ENCODE results near the gene PEA15. TPM values are rescaled to one million over a fixed set of nuclear protein-coding genes. Genes with fewer than 3 reads are reported as not detected.
A peak's percentile ranks its signal among the peaks of the same experiment; 100 is the strongest.

Gene PEA15
- total RNA-seq, 1 donor from 2014 or later: 225 TPM

- no peak for DNase-seq
- intact Hi-C loops (cut with DNase I): no loop called here
- no peak for ATAC-seq (ENCODE audit: poor library complexity)
These were observed 52.3 kb downstream of the PEA15 start for GRCh38 chr1:160257411-160258015.

DNA sequence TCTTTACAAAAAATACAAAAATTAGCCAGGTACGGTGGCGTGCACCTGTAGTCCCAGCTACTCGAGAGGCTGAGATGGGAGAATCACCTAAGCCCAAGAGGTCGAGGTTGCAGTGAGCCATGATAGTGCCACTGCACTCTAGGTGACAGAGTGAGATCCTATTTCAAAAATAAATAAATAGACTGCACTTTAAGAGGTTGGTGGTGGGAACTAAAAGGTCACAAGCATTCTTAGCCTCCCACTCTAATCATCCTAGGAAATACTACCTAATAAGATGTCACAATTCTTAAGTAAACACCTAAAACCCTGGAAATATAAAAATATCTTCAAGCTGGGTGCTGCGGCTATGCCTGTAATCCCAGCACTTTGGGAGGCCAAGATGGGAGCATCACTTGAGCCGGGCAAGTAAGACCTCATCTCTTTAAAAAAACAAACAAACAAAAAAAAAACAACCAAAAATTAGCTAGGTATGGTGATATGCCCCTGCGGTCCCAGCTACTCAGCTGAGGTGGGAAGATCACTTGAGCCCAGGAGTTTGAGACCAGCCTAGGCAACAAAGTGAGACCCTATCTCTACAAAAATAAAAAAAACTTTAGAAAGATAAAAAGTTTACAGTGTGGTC lies 53.1 kb downstream of the PEA15 start:
- no peak for DNase-seq
- intact Hi-C loops (cut with DNase I): no loop called here
- ATAC-seq (ENCODE audit: poor library complexity): no peak

DNA sequence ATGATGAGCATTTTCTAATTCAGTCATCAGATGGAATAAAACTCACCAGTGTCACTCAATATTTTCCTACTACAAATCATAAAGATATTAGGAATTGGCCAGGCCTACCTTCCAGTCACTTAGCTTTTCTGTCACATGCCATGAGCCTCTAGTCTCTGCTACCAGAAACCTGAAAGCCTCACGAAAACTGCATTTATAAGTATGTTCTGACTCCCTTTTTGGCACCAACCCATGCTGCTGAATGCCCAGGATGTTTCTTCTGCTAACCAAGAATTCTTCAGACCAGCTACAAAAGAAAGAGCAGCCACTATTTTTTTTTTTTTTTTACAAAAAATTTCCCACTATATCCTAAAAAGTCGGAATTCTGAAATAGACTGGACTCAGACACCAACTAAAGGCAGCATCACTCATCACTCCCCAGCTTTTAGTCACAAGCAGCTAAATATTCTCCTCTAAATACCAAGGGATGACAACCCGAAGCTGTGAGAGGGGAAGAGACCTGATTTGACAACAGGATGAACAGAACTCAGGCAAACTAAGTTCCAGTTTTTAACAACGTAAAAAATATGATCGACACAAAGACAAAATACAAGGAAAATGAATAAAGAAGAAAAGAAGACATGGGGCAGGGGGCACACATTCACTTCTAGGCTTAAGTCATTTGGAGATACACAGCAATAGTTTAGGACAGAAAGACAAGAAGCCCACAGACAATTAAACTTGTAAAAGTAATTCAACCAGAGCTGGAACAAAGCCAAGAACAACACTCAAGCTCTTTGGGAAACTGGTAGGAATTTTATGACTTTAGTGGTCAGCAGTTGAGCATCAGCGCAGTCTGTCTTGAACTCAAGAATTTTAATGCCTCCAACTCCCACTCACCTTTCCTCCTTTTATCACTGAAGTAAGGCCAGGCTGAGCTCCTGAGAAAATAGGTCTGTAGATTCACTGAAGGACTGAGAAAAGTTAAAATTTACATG lies 55.5 kb downstream of the PEA15 start:
- DNase-seq: no peak
- intact Hi-C loops (cut with DNase I): no loop called here
- no peak for ATAC-seq (ENCODE audit: poor library complexity)

GRCh38 chr1:160261556-160261892 lies 56.3 kb downstream of the PEA15 start:
- no peak for DNase-seq
- intact Hi-C loops (cut with DNase I): no loop called here
- ATAC-seq (ENCODE audit: poor library complexity): peak; percentile 34

DNA sequence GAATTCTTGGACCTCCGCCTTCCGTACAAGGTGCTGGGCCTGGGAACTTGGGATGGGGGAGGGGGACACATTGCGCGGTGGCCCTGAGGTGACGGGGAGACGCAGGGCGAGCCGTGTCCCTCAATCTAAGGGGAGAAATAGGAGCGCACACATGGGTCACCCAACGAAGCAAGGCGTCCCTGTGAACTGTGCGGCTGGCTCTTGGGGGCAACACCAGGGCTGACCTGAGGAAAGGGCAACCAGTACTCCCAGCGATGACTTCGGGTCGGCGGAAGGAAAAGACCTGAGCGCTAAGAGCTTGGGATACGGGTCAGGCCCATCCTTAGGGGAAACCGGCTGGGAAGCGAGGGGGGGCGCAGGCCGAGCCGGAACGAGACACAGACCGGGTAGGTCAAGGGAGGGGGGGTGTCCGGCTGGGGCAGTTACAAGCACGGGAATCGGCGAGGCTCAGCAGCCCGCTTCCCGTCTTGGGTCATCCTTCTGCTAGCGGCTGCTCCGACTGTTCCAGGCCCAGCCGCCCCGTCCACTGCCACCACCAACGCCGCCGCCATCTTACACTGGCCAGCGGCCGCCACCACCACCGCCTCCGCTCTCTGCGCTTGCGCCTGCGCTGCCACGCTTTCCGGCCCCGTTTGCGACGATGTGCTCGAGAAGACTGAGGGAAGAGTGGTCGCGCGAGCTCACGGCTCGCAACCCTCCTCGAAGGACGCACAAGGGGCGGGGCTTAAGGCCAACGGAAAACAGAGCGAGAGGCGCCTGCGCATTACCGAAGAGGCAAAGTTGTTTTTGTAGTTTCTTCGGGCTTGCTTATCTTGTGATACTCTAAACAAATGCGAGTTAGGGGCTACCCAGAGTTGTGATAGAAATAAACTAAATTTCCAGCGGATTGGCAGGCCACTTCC lies 57.0 kb downstream of the PEA15 start, which contains the start of gene DCAF8:
Gene DCAF8, minus strand, starts transcription at position 657 of the 902 bp plus-strand sequence. CDS start 18,541 bp downstream, outside the sequence.
- DNase-seq (peak; percentile 99), ATAC-seq (ENCODE audit: poor library complexity) (peak; percentile 97)
- intact Hi-C loops (cut with DNase I): no loop called here

- DNase-seq (no peak), ATAC-seq (ENCODE audit: poor library complexity) (no peak)
- intact Hi-C loops (cut with DNase I): no loop called here
These were observed 59.7 kb downstream of the PEA15 start for GRCh38 chr1:160264795-160265307.

Other genes with a start within 250 kb of the PEA15 start
- gene PIGM, start 173.4 kb upstream of the PEA15 start, total RNA-seq: 2.0 TPM
- gene KCNJ10, start 135.2 kb upstream of the PEA15 start, total RNA-seq: 0.16 TPM
- not detected for gene KCNJ9, start 123.8 kb upstream of the PEA15 start, total RNA-seq
- gene IGSF8, start 106.8 kb upstream of the PEA15 start, total RNA-seq: 18.5 TPM
- gene ATP1A2, start 89.6 kb upstream of the PEA15 start, total RNA-seq: 210 TPM
- 0.40 TPM for gene ATP1A4, start 53.8 kb upstream of the PEA15 start, total RNA-seq
- gene CASQ1, start 14.8 kb upstream of the PEA15 start, total RNA-seq: 12.6 TPM
- 146 TPM for gene DCAF8, start 57.2 kb downstream of the PEA15 start, total RNA-seq
- 97.3 TPM for gene PEX19, start 79.7 kb downstream of the PEA15 start, total RNA-seq
- gene COPA, start 137.9 kb downstream of the PEA15 start, total RNA-seq: 83.9 TPM
- gene NCSTN, start 138.0 kb downstream of the PEA15 start, total RNA-seq: 57.9 TPM
- not detected for gene NHLH1, start 161.7 kb downstream of the PEA15 start, total RNA-seq
- 1.9 TPM for gene VANGL2, start 195.2 kb downstream of the PEA15 start, total RNA-seq